HCEC 1CT (cell line): ENCODE results near the gene CFAP97.
"Not testable (repeated sequence)": the region's sequence is repeated elsewhere in the genome, so short reads cannot be mapped to it uniquely, and the experiment has no call there.

ENCODE experiments used
- DNase-seq: peaks from one replicate; pipeline ENCODE4 v3.0.0-alpha.2; 2017

CFAP97 gene

DNA sequence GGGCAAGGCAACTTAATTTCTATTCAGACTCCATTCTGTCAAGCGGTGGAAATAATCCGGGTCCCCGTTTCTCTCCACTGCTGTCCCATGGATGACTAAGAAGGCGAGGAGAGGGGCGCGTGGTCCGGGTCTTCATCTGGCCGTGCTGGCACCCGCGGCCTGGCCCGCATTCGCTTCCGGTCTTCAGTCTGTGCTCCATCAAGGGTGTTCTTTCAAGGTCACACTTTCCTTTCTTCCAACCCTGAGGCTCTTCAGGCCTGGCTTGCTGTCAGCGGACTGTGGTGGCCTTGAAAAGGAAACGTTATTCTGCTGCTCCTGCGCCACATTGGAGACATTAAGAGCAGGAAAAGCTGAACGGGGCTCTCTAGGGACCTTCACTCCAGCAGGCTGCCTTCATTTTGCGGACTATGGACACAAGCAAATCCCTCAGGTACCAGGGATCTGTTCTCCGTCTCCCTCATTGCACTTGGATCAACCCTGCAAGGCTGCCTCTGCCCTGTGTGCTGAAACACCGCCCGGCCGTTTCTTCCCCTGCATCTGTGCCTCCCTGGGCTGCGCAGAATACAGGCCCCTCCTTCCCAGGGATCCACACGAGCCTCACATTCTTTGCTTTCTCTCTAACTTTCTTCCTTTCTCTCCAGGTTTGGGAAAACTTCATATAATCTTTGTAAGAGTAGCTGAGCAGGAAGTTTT, 66.4 kb downstream of the CFAP97 start:
- DNase-seq = no peak

- DNase-seq = peak; percentile 27
These were observed 69.4 kb downstream of the CFAP97 start for GRCh38 chr4:185134307-185134869.

- no peak for DNase-seq
These were observed 75.3 kb downstream of the CFAP97 start for GRCh38 chr4:185128272-185129119.

GRCh38 chr4:185127021-185127925, 76.5 kb downstream of the CFAP97 start:
- DNase-seq = no peak

DNA sequence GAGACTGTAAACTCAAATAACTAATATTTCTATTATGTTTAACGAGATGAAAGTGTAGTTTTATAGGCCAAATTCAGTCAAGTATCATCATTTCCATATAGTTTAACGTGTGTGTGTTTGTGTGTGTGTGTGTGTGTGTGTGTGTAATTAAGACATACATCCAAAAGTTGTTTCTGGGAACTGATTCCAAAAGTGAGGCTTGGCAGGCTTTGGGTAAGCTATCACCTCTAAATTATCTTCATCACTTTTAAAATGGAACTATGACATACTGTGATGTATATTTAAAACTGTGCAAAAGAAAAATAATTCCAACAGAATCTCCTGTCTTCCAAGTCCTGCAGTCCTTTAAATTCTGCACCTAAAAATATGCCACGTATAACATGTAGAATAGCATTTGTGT, 79.8 kb downstream of the CFAP97 start:
- no peak for DNase-seq

DNA sequence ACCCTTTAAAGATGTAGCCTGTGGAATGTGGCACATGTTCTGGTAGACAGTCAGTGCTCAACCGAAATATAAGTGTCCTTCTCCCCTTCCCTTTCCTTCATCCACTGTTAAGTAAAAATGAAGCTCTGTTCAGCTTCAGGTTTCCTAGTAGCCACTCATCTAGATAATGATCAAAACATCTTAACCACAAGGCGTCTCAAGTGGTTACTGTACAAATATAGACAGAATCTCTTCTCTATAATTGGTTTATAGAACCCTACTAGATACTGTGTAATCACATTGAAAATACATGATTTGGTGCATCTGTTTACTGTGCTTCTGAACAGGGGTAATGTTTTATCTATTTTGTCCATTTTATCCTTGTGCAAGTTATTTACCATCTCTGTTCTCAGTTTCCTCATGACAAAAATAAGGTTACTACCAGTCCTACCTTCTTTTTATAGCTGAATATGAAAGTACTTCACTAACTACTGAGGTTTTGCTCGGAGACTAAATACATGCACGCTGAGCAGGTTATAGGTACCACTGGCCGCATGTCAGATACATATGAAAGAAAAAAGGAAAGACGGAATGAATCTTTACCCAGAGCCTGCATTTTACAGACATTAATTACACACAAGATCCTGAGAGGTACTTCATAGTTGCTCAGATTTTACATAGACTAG, 81.0 kb downstream of the CFAP97 start:
- DNase-seq = no peak

DNA sequence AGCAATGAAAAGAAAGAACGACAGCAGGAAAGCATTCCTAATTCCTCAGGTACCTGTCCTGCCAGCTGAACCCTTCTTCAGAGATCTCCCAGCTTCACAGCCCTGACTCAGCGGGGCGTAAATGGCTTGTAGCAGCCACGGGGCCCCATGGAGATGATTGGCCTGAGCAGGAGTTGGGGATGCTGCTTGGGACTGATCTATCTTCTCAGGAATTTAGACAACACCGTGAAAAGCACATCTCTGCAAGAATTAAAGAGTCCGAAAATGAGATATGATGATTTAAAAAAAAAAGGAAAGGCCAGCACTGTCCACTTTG, 83.2 kb downstream of the CFAP97 start:
- no peak for DNase-seq

DNA sequence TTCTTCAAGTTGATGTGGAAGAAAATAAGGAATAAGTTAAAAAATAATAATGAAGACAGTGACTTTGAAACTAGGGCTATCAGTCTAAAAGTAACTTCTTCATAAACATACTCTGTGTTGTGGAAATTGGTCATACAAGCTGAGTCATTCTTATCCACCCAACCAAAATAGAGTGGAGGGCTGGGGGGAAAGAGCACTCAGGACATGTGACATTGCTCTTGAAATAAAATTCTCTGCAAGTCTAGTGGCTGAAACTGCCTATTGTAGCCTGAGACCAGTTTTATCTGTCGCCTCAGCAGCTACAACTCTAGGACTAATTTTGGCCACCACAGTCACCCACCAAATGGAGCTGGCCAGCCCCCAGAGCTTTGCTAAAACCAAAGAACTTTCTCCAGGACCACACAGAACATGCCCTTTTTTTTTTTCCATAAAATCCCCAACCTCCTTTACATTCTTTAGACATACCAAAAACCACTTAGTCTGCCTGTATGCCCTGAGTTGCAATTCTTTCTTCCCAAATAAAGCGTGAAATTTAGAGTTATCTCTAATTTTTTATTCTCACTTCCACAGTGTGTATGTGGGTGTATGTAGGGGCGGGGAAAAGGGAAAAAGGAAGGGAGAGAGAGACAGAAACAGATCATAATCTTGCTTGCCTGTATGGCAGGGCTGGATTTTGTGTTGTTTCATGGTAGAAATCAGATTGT, 83.7 kb downstream of the CFAP97 start:
- no peak for DNase-seq

DNA sequence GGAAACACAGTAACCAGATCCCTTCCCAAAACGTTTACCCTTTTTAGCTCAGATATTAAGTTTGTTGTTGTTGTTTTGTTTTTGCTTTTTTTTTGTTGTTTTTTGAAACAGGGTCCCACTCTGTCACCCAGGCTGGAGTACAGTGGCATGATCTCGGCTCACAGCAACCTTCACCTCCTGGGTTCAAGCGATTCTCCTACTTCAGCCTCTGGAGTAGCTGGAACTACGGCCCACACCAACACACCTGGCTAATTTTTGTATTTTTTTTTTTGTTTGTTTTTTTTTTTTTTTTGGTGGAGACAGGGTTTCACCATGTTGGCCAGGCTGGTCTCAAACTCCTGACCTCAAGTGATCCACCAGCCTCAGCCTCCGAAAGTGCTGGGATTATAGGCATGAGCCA, 84.3 kb downstream of the CFAP97 start:
- not testable (repeated sequence) for DNase-seq

DNA sequence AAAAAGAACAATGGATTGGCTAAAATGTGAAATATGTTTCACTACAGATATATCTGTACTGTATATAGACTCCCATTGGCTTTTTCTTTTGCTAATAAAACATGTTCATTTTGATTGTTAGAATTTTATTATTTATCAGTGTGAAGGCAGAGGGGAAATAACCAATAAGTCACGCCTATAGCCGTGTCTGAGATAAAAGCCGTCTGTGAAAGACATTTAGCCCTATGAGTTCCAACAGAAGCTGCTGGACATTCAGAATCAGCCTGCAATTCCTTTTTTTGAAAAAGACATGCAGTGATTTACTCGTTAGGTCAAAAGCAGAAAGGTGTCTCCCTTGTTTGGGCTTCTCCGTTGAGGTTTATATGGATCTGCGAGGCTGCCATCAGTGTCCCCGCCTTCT, 84.9 kb downstream of the CFAP97 start:
- DNase-seq = no peak

DNA sequence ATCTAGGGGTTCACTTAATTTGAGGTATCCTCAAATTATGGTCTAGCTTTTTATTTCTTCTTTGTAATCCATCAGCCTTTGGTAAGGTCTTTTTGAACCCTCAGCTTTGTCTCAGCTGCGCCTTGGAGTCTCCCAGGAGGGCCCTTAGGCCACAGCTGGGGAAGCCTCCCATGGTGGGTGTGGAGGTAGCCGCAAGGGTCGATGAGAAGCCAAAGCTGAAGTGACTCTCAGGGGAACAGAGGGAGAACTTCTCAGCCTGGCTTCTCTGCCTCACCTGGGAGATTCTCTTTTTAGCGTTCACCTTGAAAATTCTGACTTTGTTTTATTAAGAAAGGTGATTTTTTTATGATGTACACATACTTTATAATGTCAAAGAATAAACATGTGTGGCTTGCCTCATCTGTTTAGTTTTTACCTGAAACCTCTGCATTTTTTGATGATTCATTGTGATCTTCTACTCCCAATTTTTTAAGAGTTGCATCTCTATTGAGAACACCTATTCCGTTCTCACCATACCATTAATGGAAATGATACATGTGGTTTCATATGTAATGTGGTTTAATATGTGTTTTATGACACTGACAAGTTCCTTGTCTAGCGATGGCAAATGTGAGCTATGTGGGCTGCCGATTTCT, 86.4 kb downstream of the CFAP97 start:
- DNase-seq = no peak

GRCh38 chr4:185115827-185116232, 88.0 kb downstream of the CFAP97 start:
- DNase-seq = peak; percentile 74

- DNase-seq = no peak
These were observed 90.5 kb downstream of the CFAP97 start for GRCh38 chr4:185113340-185113739.

- DNase-seq = peak; percentile 89
These were observed 91.7 kb downstream of the CFAP97 start for GRCh38 chr4:185112104-185112503.

- no peak for DNase-seq
These were observed 93.4 kb downstream of the CFAP97 start for GRCh38 chr4:185110375-185110823.

- DNase-seq = no peak
These were observed 94.1 kb downstream of the CFAP97 start for GRCh38 chr4:185109736-185110135.
